Ectodermal cell (in vitro differentiated cells): Measurements from ENCODE around the gene PPP1R37.

ENCODE experiments used
- H3K27ac ChIP-seq: 2 replicates; pipeline ENCODE4 v1.7.0; 2013; ENCODE audit warnings: mild to moderate bottlenecking, low read depth, low read length; ENCODE audit not compliant: insufficient read depth, poor library complexity, severe bottlenecking
- H3K27me3 ChIP-seq: 2 replicates; pipeline ENCODE4 v1.7.0; 2013; ENCODE audit warnings: mild to moderate bottlenecking, low read length; ENCODE audit not compliant: insufficient read depth, control insufficient read depth, poor library complexity, severe bottlenecking
- H3K36me3 ChIP-seq: one replicate; pipeline ENCODE4 v1.7.0; 2013; ENCODE audit warnings: low read length; ENCODE audit not compliant: control insufficient read depth, insufficient read depth
- H3K4me1 ChIP-seq: one replicate; pipeline ENCODE4 v1.7.0; 2013; ENCODE audit warnings: low read length; ENCODE audit not compliant: control insufficient read depth, insufficient read depth
- H3K4me3 ChIP-seq: 2 replicates; pipeline ENCODE4 v1.7.0; 2013; ENCODE audit warnings: low read depth, low read length, control low read depth; ENCODE audit not compliant: insufficient read depth
- H3K9me3 ChIP-seq: 2 replicates; pipeline ENCODE4 v1.7.0; 2013; ENCODE audit warnings: mild to moderate bottlenecking, low read length, moderate library complexity; ENCODE audit not compliant: control insufficient read depth
- WGBS, 2 experiments: methylation state at CpG; one replicate each; pipeline ENCODE4 v1.1.7; 2013; ENCODE audit warnings: missing lambda C conversion rate in 2 of 2; 5-methylcytosine and 5-hydroxymethylcytosine counted together

Gene PPP1R37

DNA sequence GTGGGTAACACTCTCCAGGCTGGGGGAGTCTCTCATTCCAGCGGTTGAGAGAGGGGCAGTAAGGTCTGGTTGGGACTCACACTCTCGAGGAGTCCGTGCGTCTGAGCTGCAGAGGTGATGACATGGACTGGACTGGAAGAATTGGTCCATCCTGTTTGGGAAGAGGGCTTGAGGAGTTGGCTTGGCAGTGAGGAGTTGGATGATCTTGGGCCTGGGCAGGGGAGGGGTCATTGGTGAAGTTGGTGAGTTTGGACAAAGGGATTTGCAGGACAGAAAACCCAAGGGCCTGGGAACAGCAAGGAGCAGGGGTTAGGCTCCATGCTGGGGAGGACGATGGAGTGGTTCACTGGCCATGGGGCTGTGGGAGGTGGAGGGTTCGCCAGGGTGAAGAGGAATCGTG lies 3.7 kb downstream of the PPP1R37 start:
- Histone ChIP-seq H3K27me3 (no peaks in the 10 kb centered on the region), H3K4me1 (peaks cover 42% of the 10 kb centered on the region), H3K36me3 (no peaks in the 10 kb centered on the region), H3K9me3 (no peaks in the 10 kb centered on the region), H3K4me3 (no peak overlapping the region), H3K27ac (no peak overlapping the region)
- WGBS, 2 experiments = 90 to 93% methylated on average over 7 of the region's 7 CpGs

DNA sequence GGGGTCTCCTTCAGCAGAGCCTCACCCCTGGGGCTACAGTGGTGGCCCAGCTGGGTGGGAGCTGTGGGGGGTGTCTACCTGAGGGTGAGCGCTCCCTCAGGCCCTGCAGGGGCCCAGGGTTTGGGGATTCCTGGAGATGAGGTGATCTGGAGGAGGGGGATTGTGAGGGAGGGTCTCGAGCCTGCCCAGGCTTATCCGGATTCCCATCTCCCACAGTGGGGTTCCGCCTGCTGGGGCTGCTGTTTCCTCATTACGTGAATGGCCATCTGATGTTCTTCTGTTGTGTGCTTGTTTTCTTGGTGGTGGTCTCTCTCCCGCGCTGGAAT lies 4.4 kb downstream of the PPP1R37 start:
- no peaks in the 10 kb centered on the region for H3K9me3 ChIP-seq
- no peaks in the 10 kb centered on the region for H3K36me3 ChIP-seq
- no peak overlapping the region for H3K27ac ChIP-seq
- peaks cover 45% of the 10 kb centered on the region for H3K4me1 ChIP-seq
- no peaks in the 10 kb centered on the region for H3K27me3 ChIP-seq
- WGBS, 2 experiments = 80 to 82% methylated on average over 7 of the region's 7 CpGs
- no peak overlapping the region for H3K4me3 ChIP-seq

DNA sequence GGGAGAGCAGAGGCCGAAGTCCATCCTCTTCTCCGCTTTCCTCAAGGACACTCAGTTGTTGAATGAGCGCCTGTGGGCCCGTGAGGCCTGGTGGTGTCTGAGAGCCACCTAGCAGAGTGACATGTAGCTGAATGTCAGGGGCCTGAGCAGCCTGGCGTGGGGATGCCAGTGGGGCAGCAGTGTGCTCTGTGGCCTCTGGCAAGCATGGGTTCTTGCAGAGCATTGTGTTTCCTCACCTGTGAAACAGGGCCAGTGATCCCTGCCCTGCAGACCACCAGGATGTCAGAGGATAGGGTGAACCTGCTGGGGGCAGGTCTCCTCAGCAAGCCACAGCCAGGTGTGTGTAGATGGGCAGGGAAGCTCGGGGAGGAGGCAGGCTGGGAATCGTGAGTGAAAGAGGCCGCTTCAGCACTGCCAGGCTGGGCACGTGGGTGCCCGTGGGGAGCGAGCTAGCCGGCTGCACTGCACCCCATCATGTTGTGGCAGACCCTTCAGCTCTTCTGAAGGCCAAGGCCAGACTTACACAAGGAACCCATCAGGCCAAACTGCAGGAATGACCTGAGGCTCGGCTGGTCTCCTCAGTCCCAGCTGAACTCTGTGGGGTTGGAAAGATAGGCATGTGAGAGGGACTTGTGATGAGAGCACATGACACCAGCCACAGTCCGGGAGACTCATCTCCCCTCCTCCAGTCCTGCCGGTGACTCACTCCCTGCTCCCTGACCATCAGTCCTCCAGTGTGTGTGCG lies 5.0 kb downstream of the PPP1R37 start:
- Histone ChIP-seq H3K27ac (no peak overlapping the region), H3K36me3 (no peaks in the 10 kb centered on the region), H3K27me3 (no peaks in the 10 kb centered on the region), H3K4me3 (no peak overlapping the region), H3K9me3 (no peaks in the 10 kb centered on the region), H3K4me1 (peaks cover 48% of the 10 kb centered on the region)
- 76 to 79% methylated on average over 16 of the region's 16 CpGs for WGBS, 2 experiments

DNA sequence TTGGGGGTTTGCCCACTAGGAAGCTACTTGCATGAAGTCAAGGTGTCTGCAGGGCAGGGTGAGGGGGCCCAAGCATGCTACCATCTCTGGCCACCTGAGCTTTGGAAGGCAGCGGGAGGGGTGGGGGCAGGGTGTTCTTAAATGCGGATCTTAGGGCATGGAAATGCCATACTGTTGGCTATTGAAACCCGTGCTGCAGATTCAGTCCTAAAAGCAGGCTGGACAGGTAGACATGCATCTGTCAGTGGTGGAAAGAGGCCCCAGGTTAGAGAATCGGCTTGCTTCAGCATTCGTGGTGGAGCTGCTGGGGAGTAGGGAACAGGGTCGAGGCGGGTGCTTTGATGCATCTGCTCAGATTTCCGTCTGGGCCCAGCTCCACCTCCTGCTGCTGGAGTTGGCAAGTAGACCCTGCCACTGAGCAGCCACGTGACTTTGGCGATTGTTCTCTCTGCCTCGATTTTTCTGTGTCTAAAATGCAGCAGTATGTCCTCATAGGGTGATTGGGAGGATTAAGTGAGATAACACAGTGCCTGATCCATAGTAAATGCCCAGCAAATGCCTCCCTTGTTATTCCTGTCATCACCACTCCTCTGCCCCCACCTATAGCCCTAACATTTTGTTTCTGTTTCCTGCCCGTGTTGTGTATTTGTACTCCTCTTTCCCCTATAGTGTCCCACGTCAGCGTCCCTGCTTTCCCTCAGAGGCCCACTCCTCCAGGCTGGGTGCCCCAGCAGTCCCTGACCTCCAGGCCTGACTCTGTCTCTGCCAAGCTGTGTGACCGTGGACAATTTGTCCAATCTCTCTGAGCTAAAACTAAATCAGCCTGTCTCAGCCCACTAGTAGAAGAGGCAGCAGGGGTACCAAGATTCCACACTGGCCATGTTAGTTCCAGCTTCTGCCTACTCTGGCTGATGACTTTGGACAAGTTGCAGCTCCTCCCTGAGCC lies 5.8 kb downstream of the PPP1R37 start:
- H3K9me3 ChIP-seq = no peaks in the 10 kb centered on the region
- H3K4me1 ChIP-seq = peaks cover 53% of the 10 kb centered on the region
- 74 to 80% methylated on average over 15 of the region's 15 CpGs for WGBS, 2 experiments
- H3K27me3 ChIP-seq = no peaks in the 10 kb centered on the region
- no peaks in the 10 kb centered on the region for H3K36me3 ChIP-seq
- H3K27ac ChIP-seq = no peak overlapping the region
- H3K4me3 ChIP-seq = no peak overlapping the region

DNA sequence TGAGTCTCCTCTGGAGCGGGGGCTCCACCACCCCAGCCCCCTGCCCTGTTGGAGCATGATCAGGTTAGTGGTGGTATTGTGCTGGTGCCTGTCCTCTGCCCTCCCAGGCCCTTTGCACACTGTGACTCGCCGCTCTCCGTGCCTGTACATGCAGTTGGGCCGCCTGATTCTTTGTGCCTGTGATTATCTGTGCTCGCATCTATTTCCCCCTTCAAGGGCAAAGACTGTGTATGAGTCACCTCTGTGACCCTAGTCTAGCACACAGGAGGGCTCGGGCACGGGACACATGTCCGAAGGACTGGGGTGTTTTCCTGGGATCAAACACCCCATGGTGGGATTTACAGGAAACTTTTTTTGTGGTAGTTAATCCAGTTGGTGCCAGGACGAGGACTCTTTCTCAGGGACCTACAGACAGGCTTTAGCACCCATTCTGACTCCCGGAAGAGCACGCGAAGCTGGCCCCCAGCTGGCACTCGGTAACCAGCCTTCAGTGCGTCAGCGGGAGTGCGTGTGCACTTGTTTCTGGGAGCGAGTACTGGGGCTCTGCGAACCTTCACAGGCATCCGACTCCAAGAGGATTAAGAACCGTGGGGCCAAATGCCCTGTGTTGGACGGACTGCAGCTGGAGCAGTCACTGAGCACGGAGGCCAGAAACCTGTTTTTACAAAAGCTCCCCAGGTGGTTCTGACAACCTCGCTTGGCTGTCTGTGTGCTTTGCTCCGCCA lies 6.7 kb downstream of the PPP1R37 start:
- Histone ChIP-seq H3K27ac (no peak overlapping the region), H3K4me3 (no peak overlapping the region), H3K27me3 (no peaks in the 10 kb centered on the region), H3K36me3 (no peaks in the 10 kb centered on the region), H3K4me1 (peaks cover 52% of the 10 kb centered on the region), H3K9me3 (no peaks in the 10 kb centered on the region)
- WGBS, 2 experiments = 75 to 76% methylated on average over 25 of the region's 25 CpGs

DNA sequence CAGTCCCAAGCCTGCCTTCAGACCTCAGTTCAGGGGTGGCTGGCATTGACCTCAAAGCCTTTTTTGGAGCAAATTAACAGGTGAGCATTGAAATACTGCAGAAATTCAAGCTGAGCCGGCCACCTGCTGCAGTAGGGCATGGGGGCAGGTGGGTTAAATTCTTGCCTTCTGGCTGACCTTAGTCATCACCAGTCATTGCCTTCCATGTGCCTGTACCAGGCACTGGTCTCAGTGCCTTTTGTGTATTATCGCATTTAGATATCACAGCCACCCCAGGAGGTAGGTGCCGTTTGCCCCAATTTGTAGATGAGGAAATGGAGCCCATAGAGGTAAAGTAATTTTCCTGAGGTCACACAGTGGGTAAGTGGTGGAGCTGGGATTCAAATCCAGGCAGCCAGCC lies 7.2 kb downstream of the PPP1R37 start:
- no peaks in the 10 kb centered on the region for H3K36me3 ChIP-seq
- no peak overlapping the region for H3K4me3 ChIP-seq
- WGBS, 2 experiments = 92 to 94% methylated on average over 3 of the region's 3 CpGs
- H3K9me3 ChIP-seq = no peaks in the 10 kb centered on the region
- H3K27ac ChIP-seq = no peak overlapping the region
- H3K4me1 ChIP-seq = peaks cover 55% of the 10 kb centered on the region
- no peaks in the 10 kb centered on the region for H3K27me3 ChIP-seq

DNA sequence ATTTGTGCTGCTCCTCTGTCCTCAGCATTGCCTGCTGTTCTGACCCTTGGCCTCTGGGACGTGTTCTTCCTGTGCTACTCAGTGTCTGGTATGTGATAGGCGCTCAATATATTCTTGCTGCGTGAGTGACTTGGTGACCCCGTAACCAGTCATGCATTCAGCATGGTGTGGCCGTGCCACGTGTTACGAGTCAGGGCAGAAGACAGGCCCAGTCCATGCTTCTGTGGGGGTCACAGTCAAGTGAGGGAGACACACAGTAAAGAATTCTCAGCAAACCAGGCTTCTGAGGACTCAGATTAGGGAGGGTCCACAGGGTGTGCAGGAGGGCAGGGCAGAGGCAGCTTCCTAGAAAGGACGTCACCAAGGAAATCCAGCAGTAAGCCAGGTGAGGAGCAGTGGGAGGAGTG lies 7.9 kb downstream of the PPP1R37 start:
- peaks cover 55% of the 10 kb centered on the region for H3K4me1 ChIP-seq

DNA sequence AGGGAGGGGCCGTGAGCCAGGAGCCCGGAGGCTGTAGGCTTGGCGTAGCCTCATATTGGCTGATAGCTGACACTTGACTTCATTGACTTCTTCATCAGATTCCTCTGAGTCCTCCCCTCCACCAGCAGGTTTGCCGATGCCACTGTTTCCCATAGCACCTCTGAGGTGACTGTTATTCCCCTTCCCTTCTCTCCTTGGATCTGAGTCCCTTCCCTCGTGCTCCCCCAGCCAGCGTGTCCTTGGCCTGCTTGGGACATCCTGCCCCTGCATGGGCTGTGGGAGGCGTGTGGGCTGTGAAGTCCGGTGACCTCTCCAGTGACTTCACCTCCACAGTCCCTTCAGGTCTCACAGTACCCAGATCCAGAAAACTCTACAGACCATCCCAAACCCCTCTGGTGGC lies 8.8 kb downstream of the PPP1R37 start:
- 92% methylated on average over 8 of the region's 8 CpGs for WGBS, 2 experiments
- Histone ChIP-seq H3K4me1 (peaks cover 55% of the 10 kb centered on the region), H3K9me3 (no peaks in the 10 kb centered on the region), H3K4me3 (no peak overlapping the region), H3K27ac (no peak overlapping the region), H3K27me3 (no peaks in the 10 kb centered on the region), H3K36me3 (no peaks in the 10 kb centered on the region)

More for the DNA sequence above, 7.9 kb downstream of the PPP1R37 start:
- WGBS, 2 experiments = 92 to 93% methylated on average over 8 of the region's 8 CpGs
- Histone ChIP-seq H3K27ac (no peak overlapping the region), H3K36me3 (no peaks in the 10 kb centered on the region), H3K4me3 (no peak overlapping the region), H3K9me3 (no peaks in the 10 kb centered on the region), H3K27me3 (no peaks in the 10 kb centered on the region)

- no peaks in the 10 kb centered on the region for H3K27me3 ChIP-seq
- WGBS, 2 experiments = 95 to 96% methylated on average over 7 of the region's 7 CpGs
- no peaks in the 10 kb centered on the region for H3K9me3 ChIP-seq
- peaks cover 55% of the 10 kb centered on the region for H3K4me1 ChIP-seq
- H3K27ac ChIP-seq = no peak overlapping the region
- H3K36me3 ChIP-seq = no peaks in the 10 kb centered on the region
- no peak overlapping the region for H3K4me3 ChIP-seq
Observed at GRCh38 chr19:45102481-45102880, 9.5 kb downstream of the PPP1R37 start.

- Histone ChIP-seq H3K9me3 (no peaks in the 10 kb centered on the region), H3K27me3 (no peaks in the 10 kb centered on the region), H3K4me3 (no peak overlapping the region), H3K27ac (peak overlapping the region; percentile 36), H3K36me3 (no peaks in the 10 kb centered on the region), H3K4me1 (peaks cover 49% of the 10 kb centered on the region)
- 78 to 82% methylated on average over 15 of the region's 15 CpGs for WGBS, 2 experiments
Observed at GRCh38 chr19:45103156-45103507, 10.2 kb downstream of the PPP1R37 start.
